HG03066 (cell line): ENCODE data around the gene CNN3.

Experiments used
- ATAC-seq: cut with Tn5 transposase; IDR thresholded peaks from one replicate; pipeline ENCODE4 v1.9.1; 2021; ENCODE audit warnings: low read depth; ENCODE audit not compliant: unreplicated experiment

Gene CNN3

DNA sequence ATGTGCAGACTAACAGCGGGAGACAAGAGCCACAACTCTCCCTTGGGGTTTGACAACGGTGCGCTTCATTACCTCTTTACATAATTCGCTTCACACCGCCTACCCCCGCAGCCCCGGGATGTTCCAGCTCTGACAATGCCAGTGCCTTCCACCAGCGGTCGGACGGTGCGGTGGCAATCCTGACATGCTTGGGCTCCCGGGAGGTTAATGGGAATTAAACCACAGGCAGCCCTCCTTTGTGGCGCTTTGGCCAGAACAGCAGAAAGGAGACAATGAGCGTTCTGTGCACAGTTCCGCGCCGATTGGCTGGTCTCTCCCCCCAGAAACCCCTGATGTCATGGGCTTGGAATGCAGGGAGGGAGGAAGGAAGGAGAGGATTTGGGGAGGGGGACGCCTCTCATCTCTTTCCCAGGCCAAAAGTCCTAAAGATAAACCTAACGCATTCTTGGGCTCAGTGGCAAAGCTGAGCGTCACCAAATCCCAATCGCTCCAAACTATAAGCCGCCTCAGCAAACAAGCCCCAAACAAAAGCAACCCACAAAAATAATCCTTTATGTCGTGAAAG is 1.3 kb downstream of the CNN3 start:
- ATAC-seq, result peak; percentile 37

DNA sequence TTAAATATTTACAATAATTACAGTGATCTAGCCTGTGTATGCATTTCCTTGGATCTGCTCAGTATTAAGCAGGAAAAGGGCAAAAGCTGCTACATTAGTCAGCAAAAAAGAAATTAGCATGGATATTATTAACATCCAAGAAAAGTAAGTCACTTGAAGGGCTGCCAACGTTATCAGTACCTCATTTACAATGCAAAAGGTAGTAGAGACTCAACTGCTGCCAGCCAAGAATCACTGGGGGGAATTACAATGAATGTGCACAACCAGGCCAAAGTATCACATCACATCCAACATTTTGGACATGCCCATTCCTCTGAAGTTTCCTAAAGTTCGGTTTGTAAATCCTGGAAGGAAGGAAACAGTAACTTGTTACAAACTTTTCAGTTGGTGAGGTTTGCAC is 1.9 kb downstream of the CNN3 start:
- no peak for ATAC-seq

GRCh38 chr1:94922761-94923331 is 4.1 kb downstream of the CNN3 start:
- ATAC-seq, result no peak

GRCh38 chr1:94921977-94922376 is 4.9 kb downstream of the CNN3 start:
- ATAC-seq, result no peak

DNA sequence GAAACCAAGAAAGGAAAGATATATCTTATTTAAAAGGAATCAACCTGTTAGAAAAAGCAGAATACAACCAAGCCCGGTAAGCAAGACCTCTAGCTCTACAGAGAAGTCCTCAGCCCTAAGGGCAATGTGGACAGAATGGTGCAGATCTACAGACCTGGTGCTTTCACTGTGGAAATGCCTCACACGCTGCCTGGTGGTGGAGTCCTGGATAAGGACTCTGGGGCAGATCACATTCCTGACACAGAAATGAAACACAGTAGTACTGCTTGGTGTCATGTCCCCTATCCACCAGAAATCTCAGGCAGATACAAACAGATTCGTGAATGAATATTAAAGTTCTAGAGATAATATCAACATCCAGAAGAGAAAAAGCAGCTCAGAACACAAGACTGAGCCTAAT is 6.8 kb downstream of the CNN3 start:
- no peak for ATAC-seq

- ATAC-seq, result no peak
Measured at GRCh38 chr1:94919241-94920030, 7.5 kb downstream of the CNN3 start.

GRCh38 chr1:94917251-94917650 is 9.7 kb downstream of the CNN3 start:
- ATAC-seq, result no peak

DNA sequence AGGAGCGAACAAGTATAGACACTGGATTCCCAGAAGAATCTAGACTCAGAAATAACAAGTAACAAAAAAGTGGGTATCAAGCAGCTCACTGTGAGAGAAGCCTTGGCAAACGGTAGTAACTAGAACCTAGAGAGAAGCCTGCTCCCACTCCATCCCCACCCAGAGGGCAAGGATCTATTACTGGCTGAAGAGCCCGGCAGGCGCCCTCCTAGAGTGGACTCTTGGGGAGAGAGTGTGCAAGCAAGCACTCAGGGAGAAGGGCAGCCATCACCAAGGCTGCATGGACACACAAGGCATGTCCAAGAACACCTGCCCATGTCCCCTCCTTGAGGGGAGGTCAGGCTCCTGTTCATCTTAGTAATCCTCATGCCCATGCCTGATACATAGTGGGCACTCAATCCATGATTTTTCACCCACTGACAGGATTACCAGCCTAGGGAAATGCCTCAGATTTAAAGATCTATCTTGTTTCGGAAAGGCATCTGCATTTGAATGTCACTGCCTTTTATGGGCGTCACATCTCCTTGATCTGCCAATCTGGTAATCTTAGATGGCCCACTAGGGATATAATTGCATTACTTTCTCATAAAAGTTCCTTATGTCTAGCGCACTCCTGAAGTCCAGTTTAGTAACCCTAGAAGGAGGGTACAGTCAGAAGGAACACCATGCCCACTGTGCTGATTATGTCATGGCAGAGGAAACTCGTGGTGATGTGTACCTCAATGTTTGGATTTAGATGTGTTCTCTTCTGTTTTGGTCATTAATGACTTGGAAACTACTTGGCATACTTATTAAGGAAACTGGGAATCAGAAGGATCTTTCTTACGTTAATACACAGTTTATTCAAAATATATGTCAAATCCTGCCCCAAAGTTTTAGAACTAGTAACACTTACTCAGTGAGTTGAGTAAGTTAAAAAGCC is 14.4 kb downstream of the CNN3 start:
- ATAC-seq, result no peak

GRCh38 chr1:94909486-94909885 is 17.4 kb downstream of the CNN3 start:
- no peak for ATAC-seq

GRCh38 chr1:94908965-94909364 is 17.9 kb downstream of the CNN3 start:
- ATAC-seq, result no peak

- no peak for ATAC-seq
Measured at GRCh38 chr1:94908190-94908589, 18.7 kb downstream of the CNN3 start.

DNA sequence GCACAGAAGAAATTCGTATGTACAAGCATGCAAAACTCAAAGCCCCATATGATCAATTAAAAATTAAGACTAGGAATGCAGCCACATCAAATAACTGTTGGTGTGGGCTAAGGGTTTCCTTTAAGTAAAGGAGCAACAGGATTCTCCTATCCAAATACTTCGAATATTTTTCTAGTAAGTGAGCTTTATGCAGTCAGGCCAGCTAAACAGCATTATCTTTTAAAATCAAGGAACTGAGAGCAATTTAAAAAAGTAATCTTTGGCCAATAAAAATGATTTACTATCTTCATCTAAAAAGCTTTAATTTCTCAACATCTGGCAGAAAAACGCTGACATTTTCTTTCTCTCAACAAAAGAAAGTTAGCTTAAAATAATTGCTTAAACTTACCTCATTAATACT is 19.8 kb downstream of the CNN3 start:
- ATAC-seq, result no peak

DNA sequence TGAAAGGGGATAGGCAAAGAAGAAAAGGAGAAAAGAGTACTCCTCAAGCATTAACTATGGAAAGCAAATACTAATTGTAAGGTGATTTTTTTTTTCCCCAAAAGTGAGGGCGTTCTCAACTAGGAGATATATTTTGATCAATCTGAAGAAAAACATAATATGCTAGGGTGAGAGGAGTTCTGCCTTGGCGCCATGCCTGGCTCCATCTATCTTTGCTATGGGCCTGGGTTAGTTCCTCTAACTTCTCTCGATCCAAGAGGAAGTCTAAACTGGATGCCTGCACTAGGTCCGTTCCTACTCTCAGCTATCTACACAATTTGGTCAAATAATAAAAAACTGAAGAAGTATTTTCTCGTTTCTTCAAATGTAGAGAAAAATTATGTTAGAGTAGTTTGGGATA is 20.5 kb downstream of the CNN3 start:
- ATAC-seq, result no peak

GRCh38 chr1:94905207-94905606 is 21.7 kb downstream of the CNN3 start:
- no peak for ATAC-seq

DNA sequence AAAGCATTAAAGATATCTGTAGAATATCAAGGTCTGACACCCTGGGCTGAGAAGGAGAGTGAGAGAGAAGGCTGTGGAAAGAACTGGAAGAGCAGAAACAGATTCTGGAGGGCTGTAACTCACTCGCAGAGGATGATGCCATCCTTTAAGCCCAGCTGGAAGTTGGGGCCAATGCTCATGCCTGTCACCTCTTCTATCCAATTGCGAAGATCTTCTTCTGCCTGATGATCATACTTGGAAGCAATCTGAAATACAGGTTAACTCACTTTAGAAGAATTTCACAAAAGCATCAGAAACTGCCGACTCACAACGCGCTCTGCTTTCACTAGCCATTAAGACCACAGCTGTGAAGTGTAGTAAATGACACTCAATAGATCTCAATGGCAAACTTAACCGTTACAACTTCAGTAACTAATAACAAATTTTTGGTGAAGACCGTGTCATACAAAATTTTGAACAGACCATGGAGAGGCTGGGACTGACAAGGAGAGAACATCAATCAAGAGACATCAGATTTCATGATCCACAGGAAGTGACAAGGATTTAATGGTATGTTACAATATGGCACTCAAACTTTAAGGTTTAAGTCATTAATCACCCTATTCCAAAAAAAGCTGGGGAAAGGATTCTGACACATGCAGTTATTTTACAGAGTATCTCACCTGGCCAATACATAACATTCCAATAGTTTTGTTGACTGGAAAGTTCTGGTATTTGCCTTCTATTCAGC is 23.5 kb downstream of the CNN3 start:
- ATAC-seq, result no peak

DNA sequence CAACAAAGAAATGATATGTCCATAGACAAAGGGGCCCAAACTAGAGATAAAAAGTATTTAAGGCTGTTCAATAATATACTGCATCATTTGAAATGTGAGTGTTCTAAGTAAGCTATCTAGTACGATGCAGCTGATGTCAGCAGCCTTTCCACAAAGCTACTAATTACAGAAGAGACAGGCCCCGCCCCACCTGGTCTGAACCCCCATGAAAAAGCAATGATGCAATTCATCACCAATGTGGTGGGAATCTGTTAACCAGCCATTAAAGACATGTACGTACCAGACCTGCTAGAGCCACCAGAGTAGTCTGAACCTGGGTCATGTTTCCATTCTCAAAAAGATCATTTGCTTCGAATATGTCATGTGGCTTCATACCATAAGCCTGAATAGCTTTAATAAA is 25.1 kb downstream of the CNN3 start:
- no peak for ATAC-seq

GRCh38 chr1:94899756-94900155 is 27.2 kb downstream of the CNN3 start:
- no peak for ATAC-seq

DNA sequence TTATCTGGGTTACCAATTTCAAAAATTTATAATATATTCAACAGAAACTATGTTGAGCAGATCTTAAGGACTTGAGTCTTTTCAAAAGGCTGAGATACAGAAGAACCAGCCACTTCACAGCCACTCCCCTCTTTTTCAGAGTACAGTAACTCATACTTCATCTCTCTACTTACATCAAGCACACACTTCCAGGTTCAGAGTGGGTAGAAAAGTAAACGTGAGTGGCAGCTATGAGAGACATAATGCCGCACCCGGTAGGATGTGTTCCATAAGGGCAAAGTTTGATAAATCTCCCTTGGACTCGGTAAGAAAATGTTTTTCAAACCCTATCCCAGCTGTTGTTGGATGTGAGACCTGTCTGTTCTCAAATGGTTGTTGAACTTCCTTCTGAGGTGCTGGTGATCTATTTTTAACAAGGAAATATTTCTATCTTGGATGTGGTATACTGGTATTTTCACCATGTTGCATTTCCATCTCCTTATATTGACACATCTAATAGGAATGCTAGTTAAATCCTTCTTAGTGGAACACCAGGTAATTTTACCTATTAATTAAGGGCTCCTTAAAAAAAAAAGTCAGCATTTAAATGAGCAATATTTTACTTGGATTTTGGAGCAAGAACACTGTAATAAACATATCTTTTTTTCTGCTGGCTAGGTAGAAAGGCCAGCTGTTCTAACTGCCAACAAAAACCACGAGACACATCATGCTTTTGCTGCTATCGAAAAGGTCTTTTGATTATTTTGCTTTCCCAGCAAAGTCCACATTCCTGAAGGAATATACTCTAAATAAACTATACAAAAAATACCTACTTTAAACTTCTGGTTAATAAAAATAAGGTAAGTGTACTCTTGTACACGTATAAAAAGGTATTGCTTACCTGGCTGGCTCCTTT is 28.2 kb downstream of the CNN3 start:
- ATAC-seq, result no peak

- no peak for ATAC-seq
Measured at GRCh38 chr1:94895518-94895917, 31.4 kb downstream of the CNN3 start.
